Urinary bladder (tissue), 4 donors: ENCODE results near the gene GBX2. TPM values are rescaled to one million over a fixed set of nuclear protein-coding genes. Genes with fewer than 3 reads are reported as not detected.

ENCODE experiments used
- DNase-seq: peaks from one replicate; pipeline ENCODE4 v3.0.0-alpha.2; 2015; ENCODE audit errors: extremely low spot score
- H3K27ac ChIP-seq: one replicate; pipeline ENCODE4 v1.5.1; 2013; ENCODE audit warnings: low read depth, mild to moderate bottlenecking, moderate library complexity
- H3K36me3 ChIP-seq: one replicate; pipeline ENCODE4 v1.6.1; 2013; ENCODE audit warnings: mild to moderate bottlenecking, moderate library complexity; ENCODE audit not compliant: insufficient read depth
- H3K4me1 ChIP-seq: one replicate; pipeline ENCODE4 v1.6.1; 2013; ENCODE audit warnings: mild to moderate bottlenecking, moderate library complexity; ENCODE audit not compliant: insufficient read depth
- H3K4me3 ChIP-seq: one replicate; pipeline ENCODE4 v1.5.1; 2013; ENCODE audit warnings: low read depth, low read length
- WGBS: extraction: QIAGEN DNeasy Blood & Tissue Kit; methylation state at CpG from one replicate; pipeline ENCODE4 v1.1.7; 2013; 5-methylcytosine and 5-hydroxymethylcytosine counted together
- polyA plus RNA-seq: library from polyadenylated mRNA; stranded (reverse); fragments of 200-250 nt; gene quantifications from one replicate; pipeline ENCODE4 v1.2.3, GENCODE V29; 2013
- total RNA-seq: library from RNA; depleted of rRNA; stranded (reverse); fragments of >200 nt; gene quantifications from one replicate; pipeline ENCODE4 v1.2.3, GENCODE V29; 2014
- donor health status: healthy with polysubstance abuse.
- donor health status: healthy.

Gene GBX2
- total and polyA plus RNA-seq, 2 donors, result not detected

DNA sequence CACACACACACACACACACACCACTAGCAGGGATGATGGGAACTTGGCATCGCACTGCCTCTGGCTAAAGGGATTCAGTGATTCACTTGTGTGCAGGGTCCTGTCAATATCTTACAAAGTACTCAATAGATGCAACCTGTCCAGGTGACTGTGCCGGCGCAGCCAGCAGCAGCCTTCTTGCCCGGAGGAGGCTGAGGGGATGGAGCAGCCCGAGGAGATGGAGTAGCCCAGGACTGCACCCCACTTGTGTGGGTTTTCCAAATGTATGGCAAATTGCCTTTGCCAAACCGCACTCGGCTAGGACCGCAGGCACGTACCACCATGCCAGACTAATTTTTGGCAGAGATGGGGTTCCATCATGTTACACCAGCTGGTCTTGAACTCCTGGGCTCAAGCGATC is 31.1 kb downstream of the GBX2 start:
- H3K36me3 ChIP-seq, result no peaks in the 10 kb centered on the region
- DNase-seq, result no peak
- WGBS, result 91% methylated on average over 10 of the region's 10 CpGs
- no peaks in the 10 kb centered on the region for H3K4me1 ChIP-seq
- no peak overlapping the region for H3K27ac ChIP-seq
- H3K4me3 ChIP-seq, result no peak overlapping the region

DNA sequence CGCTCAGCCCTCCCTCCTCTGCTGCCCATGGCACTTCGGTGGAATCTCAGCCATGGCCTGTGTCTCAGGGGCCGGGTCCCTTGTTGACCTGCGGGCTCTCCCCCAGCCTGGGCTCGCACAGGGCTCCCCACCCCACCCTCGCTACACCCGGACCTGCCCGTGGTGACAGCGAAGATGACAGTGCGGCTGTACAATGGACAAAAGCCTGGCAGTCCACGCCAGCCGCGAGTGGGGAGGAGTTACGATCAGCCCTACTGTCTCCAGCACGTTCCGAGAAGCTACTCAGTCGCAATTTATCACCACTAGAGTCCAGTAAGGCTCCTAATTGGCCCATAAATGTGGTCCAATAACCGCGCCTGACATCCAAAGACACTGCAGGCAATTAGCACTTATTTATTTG is 31.6 kb downstream of the GBX2 start:
- H3K4me3 ChIP-seq, result no peak overlapping the region
- no peaks in the 10 kb centered on the region for H3K4me1 ChIP-seq
- WGBS, result 58% methylated on average over 19 of the region's 19 CpGs
- H3K27ac ChIP-seq, result no peak overlapping the region
- DNase-seq, result no peak
- no peaks in the 10 kb centered on the region for H3K36me3 ChIP-seq

DNA sequence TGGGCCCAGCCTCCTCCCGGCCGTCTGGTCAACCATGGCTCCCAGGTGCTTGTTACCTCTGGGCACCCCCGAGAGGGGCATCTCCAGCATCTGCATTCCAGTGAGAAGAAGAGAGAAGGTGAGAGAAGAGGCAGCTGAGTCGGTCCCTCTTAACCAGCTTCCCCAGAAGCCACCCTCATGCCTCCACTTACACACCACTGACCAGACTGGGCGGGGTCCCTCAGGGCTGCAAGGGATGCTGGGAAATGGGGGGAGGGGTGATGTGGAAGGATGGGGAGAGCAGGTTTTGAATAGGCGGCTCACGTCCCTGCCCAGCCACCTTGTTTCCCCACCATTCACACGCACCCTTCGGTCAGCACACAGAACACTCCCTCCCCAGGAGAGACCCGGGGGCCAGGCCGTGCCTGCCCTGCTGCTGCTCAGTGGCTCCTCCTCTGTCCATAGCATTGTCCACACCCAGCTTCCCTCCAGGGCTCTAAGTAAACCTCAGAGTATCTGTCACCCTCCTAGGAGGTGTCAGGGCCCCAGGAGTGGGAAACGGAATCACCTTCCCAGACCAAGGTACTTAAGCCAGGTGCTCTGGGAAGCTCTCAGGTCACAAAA is 34.7 kb downstream of the GBX2 start:
- WGBS, result 89% methylated on average over 12 of the region's 12 CpGs

GRCh38 chr2:236131073-236131692 is 37.0 kb downstream of the GBX2 start:
- WGBS, result 88% methylated on average over 10 of the region's 10 CpGs
- no peak for DNase-seq
- Histone ChIP-seq H3K4me1 (no peaks in the 10 kb centered on the region), H3K27ac (no peak overlapping the region), H3K4me3 (no peak overlapping the region), H3K36me3 (no peaks in the 10 kb centered on the region)

More for the DNA sequence above, 34.7 kb downstream of the GBX2 start:
- Histone ChIP-seq H3K4me1 (no peaks in the 10 kb centered on the region), H3K36me3 (no peaks in the 10 kb centered on the region), H3K27ac (no peak overlapping the region), H3K4me3 (no peak overlapping the region)
- DNase-seq, result no peak

DNA sequence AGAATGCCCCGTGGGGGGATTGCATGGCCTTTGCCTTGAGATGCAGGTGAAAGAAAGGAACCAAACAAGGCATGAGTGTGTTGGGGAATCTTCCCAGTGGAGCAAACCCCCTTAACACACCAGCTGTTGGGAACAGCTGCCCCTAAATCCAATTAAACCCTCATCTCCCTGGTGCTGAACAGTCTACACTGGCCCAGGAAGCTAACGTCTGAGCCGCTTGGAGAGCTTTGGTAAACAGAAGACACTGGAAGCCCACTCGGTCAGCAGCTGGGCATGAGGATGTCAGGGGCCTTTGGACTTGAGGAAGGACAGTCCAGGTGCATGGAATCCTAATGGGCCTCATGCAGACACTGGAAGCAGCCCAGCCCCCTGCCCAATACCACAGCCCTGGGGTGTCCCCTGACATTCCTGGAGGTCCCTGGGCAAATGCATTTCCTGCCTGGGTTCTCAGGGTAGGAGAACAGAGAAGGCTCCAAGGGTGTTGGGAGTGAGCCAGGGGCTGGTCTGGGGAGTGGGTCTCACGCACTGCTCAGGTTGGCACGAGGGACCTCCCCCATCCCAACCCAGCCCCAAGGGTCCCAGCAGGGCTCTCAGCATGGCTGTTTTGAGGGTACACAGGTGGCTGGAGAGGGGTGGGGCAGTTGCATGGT is 37.7 kb downstream of the GBX2 start:
- no peak overlapping the region for H3K4me3 ChIP-seq
- DNase-seq, result no peak
- H3K4me1 ChIP-seq, result no peaks in the 10 kb centered on the region
- no peaks in the 10 kb centered on the region for H3K36me3 ChIP-seq
- no peak overlapping the region for H3K27ac ChIP-seq
- WGBS, result 85% methylated on average over 6 of the region's 6 CpGs

GRCh38 chr2:236129935-236130334 is 38.3 kb downstream of the GBX2 start:
- H3K27ac ChIP-seq, result no peak overlapping the region
- 96% methylated on average over 4 of the region's 4 CpGs for WGBS
- no peaks in the 10 kb centered on the region for H3K4me1 ChIP-seq
- DNase-seq, result no peak
- H3K4me3 ChIP-seq, result no peak overlapping the region
- no peaks in the 10 kb centered on the region for H3K36me3 ChIP-seq

DNA sequence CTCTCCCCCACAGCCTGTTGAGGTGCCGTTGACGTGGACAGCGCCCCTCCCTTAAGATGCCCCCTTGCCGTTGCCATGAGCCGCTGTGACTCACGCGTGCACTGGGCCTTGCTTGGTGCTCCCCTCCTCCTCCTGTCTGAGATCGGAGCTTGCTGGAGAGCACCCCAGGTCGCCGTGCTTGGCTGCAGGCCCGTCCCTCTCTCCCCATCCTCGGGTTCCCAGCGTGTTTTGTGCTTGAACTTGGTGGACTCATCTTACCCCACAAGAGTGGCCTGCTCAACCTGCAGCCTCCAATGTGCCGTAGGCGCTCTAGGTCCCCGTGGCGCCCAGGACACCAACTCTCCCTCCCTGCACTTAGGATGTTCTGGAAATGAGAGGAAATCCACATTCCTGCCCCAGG is 39.9 kb downstream of the GBX2 start:
- H3K27ac ChIP-seq, result no peak overlapping the region
- no peaks in the 10 kb centered on the region for H3K4me1 ChIP-seq
- DNase-seq, result no peak
- WGBS, result 87% methylated on average over 17 of the region's 17 CpGs
- no peaks in the 10 kb centered on the region for H3K36me3 ChIP-seq
- no peak overlapping the region for H3K4me3 ChIP-seq

- no peak overlapping the region for H3K4me3 ChIP-seq
- no peak for DNase-seq
- H3K36me3 ChIP-seq, result no peaks in the 10 kb centered on the region
- no peaks in the 10 kb centered on the region for H3K4me1 ChIP-seq
- 90% methylated on average over 11 of the region's 11 CpGs for WGBS
- no peak overlapping the region for H3K27ac ChIP-seq
These were observed 41.2 kb downstream of the GBX2 start for GRCh38 chr2:236127010-236127409.

DNA sequence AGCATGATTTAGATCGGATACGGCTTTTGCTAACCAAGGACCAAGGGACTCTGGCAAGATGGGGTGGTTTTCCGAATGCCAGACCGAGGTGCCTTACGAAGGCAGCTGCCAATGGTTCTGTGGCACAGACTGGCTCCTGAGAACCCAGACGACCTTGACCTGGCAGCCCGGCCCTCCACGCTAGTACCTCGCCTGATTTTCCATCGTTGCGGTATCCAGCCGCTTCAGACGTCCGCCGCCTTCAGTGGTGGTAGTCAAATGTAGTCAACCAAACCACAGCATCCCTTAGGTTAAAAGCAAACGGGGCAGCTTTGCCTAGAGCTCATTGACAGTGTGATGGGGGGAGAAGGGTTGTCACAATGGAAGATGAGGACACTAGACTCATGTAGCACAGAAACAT is 42.6 kb downstream of the GBX2 start:
- DNase-seq, result no peak
- Histone ChIP-seq H3K36me3 (no peaks in the 10 kb centered on the region), H3K4me3 (no peak overlapping the region)

DNA sequence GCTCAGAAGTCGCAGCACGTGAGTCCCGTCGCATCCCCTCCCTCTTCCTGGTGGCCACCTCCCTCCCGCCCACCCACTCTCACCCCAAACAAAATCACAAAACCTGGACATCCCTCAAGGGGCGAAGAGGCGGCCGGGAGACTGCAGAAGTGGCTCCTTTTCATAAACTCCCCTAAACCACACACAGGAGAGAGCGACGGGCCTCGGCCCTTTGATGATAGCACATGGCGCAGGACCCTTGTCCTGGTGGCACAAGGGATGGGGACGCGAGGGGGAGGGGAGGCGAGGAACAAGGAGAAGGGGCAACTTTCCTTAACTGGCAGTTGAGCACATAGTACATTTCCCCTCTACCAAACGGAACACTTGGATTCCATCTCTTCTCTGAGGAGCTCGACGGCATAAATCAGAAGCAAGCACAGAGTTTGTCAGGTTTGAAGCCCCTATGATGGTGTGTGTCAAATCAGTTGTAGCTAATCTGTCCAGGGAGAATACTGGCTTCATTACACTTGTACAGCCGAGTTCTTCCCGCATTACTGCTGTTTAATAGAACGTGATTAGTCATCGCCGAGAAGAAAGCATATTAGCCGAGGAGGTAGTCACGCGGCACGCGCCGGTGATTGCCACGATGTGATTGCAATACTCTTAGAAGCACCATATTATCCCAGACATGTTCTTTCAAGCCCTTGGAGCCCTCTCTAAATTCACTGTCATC is 43.8 kb downstream of the GBX2 start:
- Histone ChIP-seq H3K4me3 (no peak overlapping the region), H3K4me1 (no peaks in the 10 kb centered on the region), H3K27ac (no peak overlapping the region), H3K36me3 (no peaks in the 10 kb centered on the region)
- WGBS, result 92% methylated on average over 30 of the region's 30 CpGs
- DNase-seq, result no peak

More for the DNA sequence above, 42.6 kb downstream of the GBX2 start:
- WGBS, result 96% methylated on average over 16 of the region's 16 CpGs
- H3K27ac ChIP-seq, result no peak overlapping the region
- H3K4me1 ChIP-seq, result no peaks in the 10 kb centered on the region

DNA sequence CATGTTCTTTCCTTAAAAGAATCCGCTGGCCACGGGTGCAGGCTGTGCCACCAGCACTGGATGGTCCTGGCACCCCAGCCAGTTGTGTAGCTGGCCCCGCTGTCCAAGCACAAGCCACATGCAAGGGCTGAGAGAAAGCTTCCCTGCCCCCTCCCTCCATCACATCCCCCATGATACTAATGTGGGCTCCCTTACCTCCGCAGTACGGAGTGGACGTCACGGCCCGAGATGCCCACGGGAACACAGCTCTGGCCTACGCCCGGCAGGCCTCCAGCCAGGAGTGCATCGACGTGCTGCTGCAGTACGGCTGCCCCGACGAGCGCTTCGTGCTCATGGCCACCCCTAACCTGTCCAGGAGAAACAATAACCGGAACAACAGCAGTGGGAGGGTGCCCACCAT is 44.5 kb downstream of the GBX2 start:
- Histone ChIP-seq H3K36me3 (no peaks in the 10 kb centered on the region), H3K27ac (no peak overlapping the region), H3K4me3 (no peak overlapping the region), H3K4me1 (no peaks in the 10 kb centered on the region)
- 95% methylated on average over 19 of the region's 19 CpGs for WGBS
- DNase-seq, result no peak

GRCh38 chr2:236122236-236122635 is 46.0 kb downstream of the GBX2 start:
- Histone ChIP-seq H3K36me3 (no peaks in the 10 kb centered on the region), H3K4me3 (no peak overlapping the region), H3K27ac (no peak overlapping the region), H3K4me1 (no peaks in the 10 kb centered on the region)
- WGBS, result 87% methylated on average over 3 of the region's 3 CpGs
- DNase-seq, result no peak

GRCh38 chr2:236121546-236121945 is 46.6 kb downstream of the GBX2 start:
- Histone ChIP-seq H3K4me1 (no peaks in the 10 kb centered on the region), H3K27ac (no peak overlapping the region), H3K36me3 (no peaks in the 10 kb centered on the region), H3K4me3 (no peak overlapping the region)
- 98% methylated on average over 7 of the region's 7 CpGs for WGBS
- no peak for DNase-seq

GRCh38 chr2:236120829-236121228 is 47.4 kb downstream of the GBX2 start:
- no peak for DNase-seq
- Histone ChIP-seq H3K36me3 (no peaks in the 10 kb centered on the region), H3K4me3 (no peak overlapping the region), H3K4me1 (no peaks in the 10 kb centered on the region), H3K27ac (no peak overlapping the region)
- WGBS, result 77% methylated on average over 5 of the region's 5 CpGs
